ENCODE measurements around the gene NTSR1. TPM values are rescaled to one million over a fixed set of nuclear protein-coding genes. Genes with fewer than 3 reads are reported as not detected.

Gene NTSR1
- total and polyA plus RNA-seq, 2 of the 13 experiments (the other 11 are each of a cell fraction or from before 2014, with no cell fraction given): 0.09 to 0.12 TPM

GRCh38 chr20:62775206-62775605 lies 66.6 kb downstream of the NTSR1 start (continued):
- no peak for TF ChIP-seq ZNF879 (CRISPR knock-in tag; IDR thresholded peaks at IDR 0.05)

- H3K27ac ChIP-seq (ENCODE audit: extremely low read length, insufficient read depth, low read length): no peak overlapping the region
- in situ Hi-C loops (cut with HindIII; ENCODE audit: extremely low pct_ligation_motif_present, low pct_unique_long_range_greater_than_20kb) (loop anchor here (10.0 to 25.0 kb wide), 2 partner anchors 91 to 264 kb away; no protein-coding TSS in a partner anchor), intact Hi-C loops (cut with micrococcal nuclease; ENCODE audit: unreplicated experiment) (no loop called here)
- no peak overlapping the region; the same call in 1 of the 2 replicates for H3K9ac ChIP-seq (ENCODE audit: insufficient read depth, low read depth, low read length)
- H3K4me2 ChIP-seq (ENCODE audit: low read depth, low read length): peak overlapping the region; percentile 57
- H2AFZ ChIP-seq (ENCODE audit: low read length): no peak overlapping the region
- BruUV-seq (replicated peaks): no TSS peak
- ChIA-PET CTCF (ENCODE audit: low intra/inter-chr PET ratio, low total read pairs) (no interaction called here), POLR2A (no interaction called here)
- no peak for FAIRE-seq
- no peaks in the 10 kb centered on the region for H4K20me1 ChIP-seq (ENCODE audit: insufficient read depth, low read length)
- peaks cover 26% of the 10 kb centered on the region for H3K4me1 ChIP-seq (ENCODE audit: insufficient read depth, low read length)
- no peaks in the 10 kb centered on the region for H3K36me3 ChIP-seq (replicated peaks in 1 of 2; ENCODE audit: control insufficient read depth in 1 of 2, insufficient read depth in 2 of 2, low read length in 2 of 2)
- DNase-seq (ENCODE audit: low spot score): no peak
- peak overlapping the region in 1 of 3 experiments; percentile 56; a peak in 2 of 6 replicates for H3K4me3 ChIP-seq (replicated peaks in 1 of 3; ENCODE audit: insufficient read depth in 1 of 3, low read depth in 2 of 3, low read length in 3 of 3)
- ATAC-seq: peak; percentile 7
- no peaks in the 10 kb centered on the region for H3K79me2 ChIP-seq (ENCODE audit: insufficient read depth, low read length)
- H3K27me3 ChIP-seq (ENCODE audit: control insufficient read depth in 1 of 2, insufficient read depth in 2 of 2, low read length in 2 of 2): peaks cover 30 to 71% of the 10 kb centered on the region in 2 experiments
- no peaks in the 10 kb centered on the region for H3K9me3 ChIP-seq (ENCODE audit: low read length)
- WGBS (ENCODE audit: low lambda C conversion rate): 43% methylated on average over 24 of the region's 24 CpGs
- peak; percentile 42; the same call in 1 of the 2 replicates for TF ChIP-seq SRY (CRISPR knock-in tag; IDR thresholded peaks at IDR 0.05)
- TF ChIP-seq ELF1 (CRISPR knock-in tag; IDR thresholded peaks at IDR 0.05): peak; percentile 12; the same call in 1 of the 2 replicates
- TF ChIP-seq ZBTB33 (CRISPR knock-in tag; IDR thresholded peaks at IDR 0.05): peak; percentile 9; the same call in 1 of the 2 replicates
- no peak for TF ChIP-seq DRAP1 (CRISPR knock-in tag; IDR thresholded peaks at IDR 0.05)
- 0 out of 2 replicates have a peak, but pooled peaks have one; percentile 8 for TF ChIP-seq ZFP91 (CRISPR knock-in tag; IDR thresholded peaks at IDR 0.05; ENCODE audit: borderline replicate concordance)
- TF ChIP-seq GATA4 (IDR thresholded peaks at IDR 0.05; ENCODE audit: borderline replicate concordance, low read depth): no peak
- 0 out of 2 replicates have a peak, but pooled peaks have one; percentile 35 for TF ChIP-seq DZIP1 (CRISPR knock-in tag; IDR thresholded peaks at IDR 0.05)
- 0 out of 2 replicates have a peak, but pooled peaks have one; percentile 46 for TF ChIP-seq ISX (CRISPR knock-in tag; conservative IDR thresholded peaks at IDR 0.05)
- no peak for TF ChIP-seq ISL2 (CRISPR knock-in tag; IDR thresholded peaks at IDR 0.05)
- TF ChIP-seq TOPORS (CRISPR knock-in tag; IDR thresholded peaks at IDR 0.05): no peak
- TF ChIP-seq MAX (IDR thresholded peaks at IDR 0.05): no peak
- TF ChIP-seq DBP (CRISPR knock-in tag; IDR thresholded peaks at IDR 0.05; ENCODE audit: not compliant biosample characterization): peak; percentile 51
- 0 out of 2 replicates have a peak, but pooled peaks have one; percentile 36 for TF ChIP-seq CENPT (CRISPR knock-in tag; IDR thresholded peaks at IDR 0.05; ENCODE audit: low read depth)
Observed at GRCh38 chr20:62776035-62776691, 67.5 kb downstream of the NTSR1 start.
